Prostate gland (tissue), 2 donors: ENCODE measurements around the gene VRK3. TPM values are rescaled to one million over a fixed set of nuclear protein-coding genes. Genes with fewer than 3 reads are reported as not detected.

Experiments used
- DNase-seq: peaks from one replicate; pipeline ENCODE4 v3.0.0-alpha.2; 2019; ENCODE audit warnings: low spot score
- H3K27ac ChIP-seq, 2 donors: fragments of 200-600 bp; sonication (generic); 2 replicates each; pipeline ENCODE4 v1.5.1; 2017 to 2019
- H3K27me3 ChIP-seq: fragments of 200-600 bp; sonication (generic); replicated peaks from 2 replicates; pipeline ENCODE4 v1.5.1; 2019; ENCODE audit not compliant: insufficient read depth
- H3K36me3 ChIP-seq, 2 donors: fragments of 200-600 bp; sonication (generic); 1 replicate in 1 of 2; 2 replicates in 1 of 2; pipeline versions ENCODE4 v1.5.1 to v1.8.1; 2017 to 2019
- H3K4me1 ChIP-seq: fragments of 200-600 bp; sonication (generic); replicated peaks from 2 replicates; pipeline ENCODE4 v1.5.1; 2019
- H3K4me3 ChIP-seq, 2 donors: fragments of 200-600 bp; sonication (generic); 2 replicates each; pipeline ENCODE4 v1.5.1; 2017 to 2019
- H3K9me3 ChIP-seq: fragments of 200-600 bp; sonication (generic); 2 replicates; pipeline ENCODE4 v1.5.1; 2017
- POLR2A ChIP-seq: fragments of 450-650 bp; IDR thresholded peaks from one replicate; pipeline ENCODE4 v1.6.1; 2016; ENCODE audit warnings: antibody characterized with exemption, mild to moderate bottlenecking
- POLR2AphosphoS5 ChIP-seq: sonication (generic); formaldehyde crosslinking; IDR thresholded peaks from one replicate; pipeline ENCODE4 v1.6.1; 2017; ENCODE audit warnings: antibody characterized with exemption
- WGBS: methylation state at CpG from one replicate; pipeline ENCODE4 v1.1.5; 2018; 5-methylcytosine and 5-hydroxymethylcytosine counted together
- intact Hi-C: fragments of 100-400 bp; cut with DNase I; formaldehyde crosslinking; loops from one replicate; pipeline ENCODE4 v1.14.2; 2022
- total RNA-seq, 2 donors: library from RNA; depleted of rRNA; stranded (reverse); fragments of >200 nt; gene quantifications; one replicate each; pipeline ENCODE4 v1.1.0, GENCODE V29; 2016
- TF ChIP-seq, protein P1 (sequence below), 4 experiments: fragments of 200-600 bp in 2 of 4; fragments of 450-650 bp in 2 of 4; sonication (generic) in 2 of 4; IDR thresholded peaks; 1 replicate in 3 of 4; 2 replicates in 1 of 4; pipeline ENCODE4 v1.5.1; 2016 to 2019; ENCODE audit warnings: antibody characterized with exemption in 4 of 4, mild to moderate bottlenecking in 2 of 4, moderate library complexity in 2 of 4

Gene VRK3
- total RNA-seq, 2 donors from 2014 or later, result 47.8 to 76.5 TPM

DNA sequence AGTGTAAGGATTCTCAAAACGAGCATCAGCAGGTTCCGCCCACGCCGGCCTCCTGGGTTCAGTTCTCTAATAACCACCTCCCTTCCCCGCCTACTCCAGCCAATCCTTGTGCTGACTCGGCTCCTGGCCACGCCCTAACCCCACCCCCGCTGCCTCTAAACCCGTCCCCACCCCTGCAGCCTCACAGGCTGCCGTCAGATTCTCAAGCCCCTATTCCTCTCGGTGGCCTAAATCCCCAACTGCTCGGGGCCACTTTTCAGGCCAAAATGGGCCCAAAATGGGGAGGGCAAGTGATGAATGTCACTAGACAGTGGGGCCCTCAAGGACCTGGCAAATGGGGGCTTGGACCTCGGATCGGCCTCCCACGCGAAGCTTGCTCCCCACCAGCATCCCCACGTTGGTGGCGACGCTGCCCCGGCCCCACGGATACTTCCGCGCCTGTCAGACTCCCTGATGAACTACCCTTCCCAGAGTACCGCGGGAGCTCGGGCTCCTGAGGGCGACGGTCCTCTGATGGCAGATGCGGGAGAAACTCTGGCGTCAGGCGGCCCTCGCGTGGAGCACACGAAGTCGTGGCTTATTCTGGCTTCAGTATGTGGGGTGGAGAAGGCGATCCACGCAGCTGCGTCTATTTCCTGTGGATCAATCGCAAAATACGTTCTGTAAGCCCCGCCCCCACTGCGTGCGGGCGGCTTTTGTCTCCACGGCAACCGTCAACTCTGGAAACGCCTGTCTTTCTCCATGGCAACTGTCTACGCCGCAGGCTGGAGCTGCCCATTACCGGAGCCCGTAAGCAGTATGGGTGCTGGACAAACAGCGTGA is 25.4 kb upstream of the VRK3 start:
- TF ChIP-seq, protein P1, sequence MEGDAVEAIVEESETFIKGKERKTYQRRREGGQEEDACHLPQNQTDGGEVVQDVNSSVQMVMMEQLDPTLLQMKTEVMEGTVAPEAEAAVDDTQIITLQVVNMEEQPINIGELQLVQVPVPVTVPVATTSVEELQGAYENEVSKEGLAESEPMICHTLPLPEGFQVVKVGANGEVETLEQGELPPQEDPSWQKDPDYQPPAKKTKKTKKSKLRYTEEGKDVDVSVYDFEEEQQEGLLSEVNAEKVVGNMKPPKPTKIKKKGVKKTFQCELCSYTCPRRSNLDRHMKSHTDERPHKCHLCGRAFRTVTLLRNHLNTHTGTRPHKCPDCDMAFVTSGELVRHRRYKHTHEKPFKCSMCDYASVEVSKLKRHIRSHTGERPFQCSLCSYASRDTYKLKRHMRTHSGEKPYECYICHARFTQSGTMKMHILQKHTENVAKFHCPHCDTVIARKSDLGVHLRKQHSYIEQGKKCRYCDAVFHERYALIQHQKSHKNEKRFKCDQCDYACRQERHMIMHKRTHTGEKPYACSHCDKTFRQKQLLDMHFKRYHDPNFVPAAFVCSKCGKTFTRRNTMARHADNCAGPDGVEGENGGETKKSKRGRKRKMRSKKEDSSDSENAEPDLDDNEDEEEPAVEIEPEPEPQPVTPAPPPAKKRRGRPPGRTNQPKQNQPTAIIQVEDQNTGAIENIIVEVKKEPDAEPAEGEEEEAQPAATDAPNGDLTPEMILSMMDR (IDR thresholded peaks at IDR 0.05), result no peak
- TF ChIP-seq POLR2A, result peak; percentile 30
- peak; percentile 47 for TF ChIP-seq POLR2AphosphoS5
- H3K27ac ChIP-seq, result peak overlapping the region; percentile 46 to 73

DNA sequence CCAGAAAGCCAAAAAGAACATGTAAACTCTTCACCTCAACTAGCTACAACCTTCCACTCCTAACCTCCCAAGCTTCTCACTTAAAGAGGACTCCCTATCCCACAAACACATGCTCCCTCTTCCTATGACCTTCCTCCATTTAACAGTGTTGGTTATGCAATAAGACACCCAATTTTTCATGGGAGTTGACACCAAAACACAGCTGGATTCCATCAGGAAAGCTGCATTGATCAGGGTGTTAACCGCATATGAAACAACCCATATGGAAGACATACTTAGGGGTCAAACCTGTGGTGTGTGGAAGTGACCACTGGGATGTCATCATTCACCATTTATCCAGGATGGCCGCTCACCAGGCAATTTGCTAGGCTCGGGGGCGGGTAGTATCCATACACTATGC is 22.5 kb upstream of the VRK3 start:
- Histone ChIP-seq H3K4me1 (no peaks in the 10 kb centered on the region), H3K9me3 (no peaks in the 10 kb centered on the region), H3K27me3 (no peaks in the 10 kb centered on the region), H3K4me3 (no peak overlapping the region), H3K36me3 (peaks cover 4 to 19% of the 10 kb centered on the region in 2 donors), H3K27ac (no peak overlapping the region)
- TF ChIP-seq POLR2A (no peak), POLR2AphosphoS5 (no peak)
- TF ChIP-seq, protein P1 (IDR thresholded peaks at IDR 0.05), result no peak
- intact Hi-C loops, result no loop called here
- no peak for DNase-seq
- 96% methylated on average over 4 of the region's 4 CpGs for WGBS

More for the DNA sequence above, 25.4 kb upstream of the VRK3 start:
- Histone ChIP-seq H3K27me3 (no peaks in the 10 kb centered on the region), H3K4me1 (no peaks in the 10 kb centered on the region), H3K4me3 (peak overlapping the region; percentile 35 to 46), H3K9me3 (no peaks in the 10 kb centered on the region), H3K36me3 (peaks cover 0 to 4% of the 10 kb centered on the region in 2 donors)
- WGBS, result 1% methylated on average over 49 of the region's 52 CpGs
- intact Hi-C loops, result no loop called here
- DNase-seq, result peak; percentile 75

DNA sequence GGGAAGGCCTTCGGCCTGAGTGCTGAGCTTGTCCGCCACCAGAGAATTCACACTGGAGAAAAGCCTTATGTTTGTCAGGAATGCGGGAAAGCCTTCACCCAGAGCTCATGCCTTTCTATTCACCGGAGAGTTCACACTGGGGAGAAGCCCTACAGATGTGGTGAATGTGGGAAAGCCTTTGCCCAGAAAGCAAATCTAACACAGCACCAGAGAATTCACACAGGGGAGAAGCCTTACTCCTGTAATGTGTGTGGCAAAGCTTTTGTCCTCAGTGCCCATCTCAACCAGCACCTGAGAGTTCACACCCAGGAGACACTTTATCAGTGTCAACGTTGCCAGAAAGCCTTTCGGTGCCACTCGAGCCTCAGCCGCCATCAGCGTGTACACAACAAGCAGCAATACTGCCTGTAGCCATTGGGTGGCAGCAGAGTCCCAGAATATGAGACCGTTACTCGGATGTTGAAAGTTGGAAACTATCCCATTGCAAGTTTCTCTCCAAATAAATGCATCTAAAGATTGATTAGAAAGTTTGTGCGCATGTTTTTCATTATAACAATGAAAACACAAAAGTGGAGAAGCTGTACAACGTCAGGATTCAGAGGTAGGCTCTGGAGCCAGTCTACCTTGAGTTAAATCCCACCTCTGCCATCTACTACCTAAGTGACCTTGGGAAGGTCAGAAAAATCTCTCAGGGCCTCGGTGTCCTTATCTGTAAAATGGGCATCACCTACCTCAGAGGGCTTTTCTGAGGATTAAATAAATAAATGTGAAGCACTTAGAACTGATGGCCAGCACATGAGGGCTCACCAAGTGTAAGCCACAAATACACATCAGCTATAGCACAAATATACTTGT is 21.7 kb upstream of the VRK3 start:
- Histone ChIP-seq H3K27ac (no peak overlapping the region), H3K9me3 (no peaks in the 10 kb centered on the region), H3K27me3 (no peaks in the 10 kb centered on the region), H3K4me3 (no peak overlapping the region), H3K36me3 (peaks cover 5 to 27% of the 10 kb centered on the region in 2 donors), H3K4me1 (no peaks in the 10 kb centered on the region)
- 65% methylated on average over 14 of the region's 14 CpGs for WGBS
- peak; percentile 43 for DNase-seq
- intact Hi-C loops, result no loop called here
- TF ChIP-seq POLR2A (no peak), POLR2AphosphoS5 (peak; percentile 68)
- TF ChIP-seq, protein P1 (IDR thresholded peaks at IDR 0.05), result peak in 3 of 4 experiments; percentile 66 to 86 (median 70)

DNA sequence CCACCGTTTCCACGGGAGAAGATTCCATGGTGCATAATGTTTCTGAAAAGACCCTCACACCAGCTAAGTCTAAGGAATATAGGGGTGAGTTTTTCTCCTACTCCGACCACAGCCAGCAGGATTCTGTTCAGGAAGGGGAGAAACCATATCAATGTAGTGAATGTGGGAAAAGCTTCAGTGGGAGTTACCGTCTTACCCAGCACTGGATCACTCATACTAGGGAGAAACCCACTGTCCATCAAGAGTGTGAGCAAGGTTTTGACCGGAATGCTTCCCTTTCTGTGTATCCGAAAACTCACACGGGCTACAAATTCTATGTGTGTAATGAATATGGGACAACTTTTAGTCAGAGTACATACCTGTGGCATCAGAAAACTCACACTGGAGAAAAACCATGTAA is 19.8 kb upstream of the VRK3 start:
- WGBS, result 98% methylated on average over 7 of the region's 7 CpGs
- Histone ChIP-seq H3K27ac (no peak overlapping the region), H3K9me3 (no peaks in the 10 kb centered on the region)

More for the DNA sequence above, 19.8 kb upstream of the VRK3 start:
- H3K27me3 ChIP-seq, result no peaks in the 10 kb centered on the region
- peaks cover 21 to 42% of the 10 kb centered on the region in 2 donors for H3K36me3 ChIP-seq
- TF ChIP-seq POLR2AphosphoS5 (no peak), POLR2A (no peak)
- TF ChIP-seq, protein P1 (IDR thresholded peaks at IDR 0.05), result no peak
- no peak for DNase-seq
- H3K4me3 ChIP-seq, result no peak overlapping the region
- intact Hi-C loops, result no loop called here
- no peaks in the 10 kb centered on the region for H3K4me1 ChIP-seq
